Endometrial microvascular endothelial cells (primary cell): ENCODE measurements around the gene ATP13A2. TPM values are rescaled to one million over a fixed set of nuclear protein-coding genes. Genes with fewer than 3 reads are reported as not detected.
"Not testable (repeated sequence)": the region's sequence is repeated elsewhere in the genome, so short reads cannot be mapped to it uniquely, and the experiment has no call there.

Source experiments
- in situ Hi-C: cut with HindIII; loops from 2 replicates; pipeline ENCODE4 v1.10.0; 2017; ENCODE audit warnings: low sequenced_read_pairs, low pct_unique_long_range_greater_than_20kb; ENCODE audit errors: inconsistent ontology term
- total RNA-seq: library from RNA; depleted of rRNA; stranded (reverse); fragments of >200 nt; gene quantifications from one replicate; pipeline ENCODE4 v1.2.3, GENCODE V29; 2015; ENCODE audit errors: inconsistent ontology term

The ATP13A2 gene
- total RNA-seq, 1 donor from 2014 or later = 66.2 TPM

DNA sequence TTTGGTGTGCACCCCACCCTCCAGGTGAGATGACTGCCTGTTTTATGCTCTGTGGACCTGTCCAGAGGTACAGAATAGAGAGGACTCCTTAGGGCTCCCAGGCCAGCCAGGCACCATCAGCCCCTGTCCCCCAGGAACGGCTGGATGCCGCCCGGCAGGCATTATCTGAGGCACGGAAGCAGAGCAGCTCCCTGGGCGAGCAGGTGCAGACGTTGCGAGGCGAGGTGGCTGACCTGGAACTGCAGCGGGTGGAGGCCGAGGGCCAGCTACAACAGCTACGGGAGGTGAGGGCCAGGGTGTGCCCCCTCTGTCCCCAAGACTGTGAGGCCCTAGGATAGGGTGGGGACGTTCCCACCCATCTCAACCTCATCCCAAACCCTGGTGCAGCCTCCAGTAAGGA, 42.1 kb downstream of the ATP13A2 start:
- in situ Hi-C loops = no loop called here

DNA sequence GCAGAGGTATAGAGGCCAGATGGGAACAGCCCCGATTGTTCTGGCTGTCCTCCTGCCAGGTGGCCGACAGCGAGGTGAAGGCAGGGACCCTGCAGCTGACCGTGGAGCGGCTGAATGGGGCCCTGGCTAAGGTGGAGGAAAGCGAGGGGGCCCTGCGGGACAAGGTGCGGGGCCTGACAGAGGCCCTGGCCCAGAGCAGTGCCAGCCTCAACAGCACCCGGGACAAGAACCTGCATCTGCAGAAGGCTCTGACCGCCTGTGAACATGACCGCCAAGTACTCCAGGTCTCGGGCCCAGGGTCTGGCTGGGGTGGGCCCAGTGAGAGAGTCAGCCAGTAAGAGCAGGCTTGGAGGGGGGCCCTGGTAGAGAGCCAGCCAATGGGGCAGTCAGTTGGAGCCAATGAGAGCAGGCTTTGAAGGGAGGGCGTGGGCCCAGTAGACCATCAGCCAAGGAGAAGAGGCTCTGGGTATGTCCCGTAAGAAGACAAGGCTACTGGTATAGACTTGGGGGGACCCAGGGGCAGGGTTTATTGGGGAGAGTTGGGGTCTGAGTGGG, 42.6 kb downstream of the ATP13A2 start:
- in situ Hi-C loops = no loop called here

DNA sequence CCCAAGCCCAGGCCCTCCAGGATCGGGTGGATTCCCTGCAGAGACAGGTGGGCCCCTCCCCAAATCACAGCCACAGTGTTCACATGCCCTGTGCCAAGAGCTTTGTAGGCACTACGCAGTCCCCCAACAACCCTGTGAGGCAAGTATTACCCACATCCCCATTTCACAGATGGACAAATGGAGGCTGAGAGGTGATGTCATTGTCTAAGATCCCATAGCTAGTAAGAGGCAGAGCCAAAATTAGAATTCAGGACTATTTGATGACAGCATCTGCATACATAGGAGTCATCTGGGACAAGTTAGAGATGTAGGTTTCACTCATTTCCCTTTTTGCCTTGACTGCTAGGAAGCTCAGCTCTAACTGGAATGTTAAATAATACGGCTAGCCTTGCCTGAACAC, 43.4 kb downstream of the ATP13A2 start:
- in situ Hi-C loops = no loop called here

DNA sequence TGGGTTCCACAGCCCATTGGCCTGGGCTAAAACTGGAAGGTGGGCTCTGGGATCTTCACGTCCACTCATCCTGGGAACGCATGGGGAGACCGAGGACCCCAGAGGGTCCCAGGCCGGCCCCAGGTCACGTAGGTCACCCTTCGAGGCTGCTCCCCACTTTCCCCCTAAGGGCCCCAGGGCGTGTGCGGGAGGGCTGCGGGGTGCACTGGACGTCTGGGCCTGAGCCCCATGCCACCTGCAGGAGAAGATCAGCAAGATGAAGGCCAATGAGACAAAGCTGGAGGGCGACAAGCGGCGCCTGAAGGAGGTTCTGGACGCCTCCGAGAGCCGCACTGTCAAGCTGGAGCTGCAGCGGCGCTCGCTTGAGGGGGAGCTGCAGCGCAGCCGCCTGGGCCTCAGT, 43.8 kb downstream of the ATP13A2 start:
- in situ Hi-C loops = no loop called here

DNA sequence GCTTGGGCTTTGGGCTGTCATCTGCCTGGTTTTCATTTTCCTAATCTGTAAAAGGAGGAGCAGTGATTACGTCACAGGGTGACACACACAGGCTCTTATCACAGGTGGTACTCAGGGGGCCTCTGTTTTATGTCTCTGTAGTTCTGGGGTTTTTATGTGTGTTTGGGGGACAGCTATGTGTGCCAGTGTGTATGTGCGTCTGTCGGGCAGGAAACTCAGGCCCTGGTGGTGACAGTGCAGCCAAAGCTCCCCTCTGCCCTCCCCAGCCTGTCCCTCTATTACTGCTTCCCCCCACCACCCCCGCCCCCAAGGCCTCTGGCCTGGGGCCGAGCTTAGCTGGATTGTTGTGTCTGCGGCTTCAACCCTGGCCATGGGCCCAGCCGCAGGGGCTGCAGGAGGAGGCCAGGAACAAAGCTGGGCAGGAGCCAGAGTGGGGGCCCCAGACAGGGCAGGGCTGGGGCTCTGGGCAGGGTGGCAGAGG, 44.6 kb downstream of the ATP13A2 start:
- in situ Hi-C loops = no loop called here

DNA sequence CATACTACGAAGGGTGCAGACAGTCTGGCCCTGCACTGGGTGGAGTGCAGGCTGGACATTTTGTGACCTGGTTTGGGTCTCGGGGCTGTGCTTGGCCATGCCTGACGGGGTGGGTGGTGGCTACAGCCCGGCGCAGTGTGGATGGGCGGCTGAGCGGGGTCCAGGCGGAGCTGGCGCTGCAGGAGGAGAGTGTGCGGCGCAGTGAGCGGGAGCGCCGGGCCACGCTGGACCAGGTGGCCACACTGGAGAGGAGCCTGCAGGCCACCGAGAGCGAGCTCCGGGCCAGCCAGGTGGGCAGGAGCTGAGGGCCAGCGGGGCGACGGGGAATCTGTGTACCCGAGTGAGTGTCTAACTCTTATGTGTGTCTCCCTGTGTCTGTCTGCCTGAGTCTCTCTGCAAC, 45.4 kb downstream of the ATP13A2 start:
- in situ Hi-C loops = no loop called here

DNA sequence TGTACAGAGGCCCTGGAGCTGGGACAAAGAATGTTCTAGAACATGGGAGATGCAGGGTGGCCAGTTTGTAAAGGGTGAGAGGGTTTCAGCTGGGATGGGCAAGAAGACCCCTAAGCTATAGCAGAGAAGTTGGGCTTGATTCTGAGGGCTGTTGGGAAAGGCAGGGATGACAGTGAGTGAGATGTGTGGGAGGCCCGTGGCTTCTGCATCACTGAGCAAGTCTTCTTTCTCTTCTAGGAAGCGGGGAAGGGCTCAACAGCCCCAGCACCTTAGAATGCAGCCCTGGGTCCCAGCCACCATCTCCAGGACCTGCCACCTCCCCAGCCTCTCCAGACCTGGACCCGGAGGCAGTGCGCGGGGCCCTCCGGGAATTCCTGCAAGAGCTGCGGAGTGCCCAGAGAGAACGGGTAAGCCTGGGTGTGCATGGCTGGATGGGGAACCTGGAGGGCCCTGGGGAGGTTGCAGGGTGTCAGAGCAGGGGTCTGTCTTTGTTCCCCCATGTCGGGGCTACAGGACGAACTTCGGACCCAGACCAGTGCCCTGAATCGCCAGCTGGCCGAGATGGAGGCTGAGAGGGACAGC, 46.2 kb downstream of the ATP13A2 start:
- in situ Hi-C loops = no loop called here

DNA sequence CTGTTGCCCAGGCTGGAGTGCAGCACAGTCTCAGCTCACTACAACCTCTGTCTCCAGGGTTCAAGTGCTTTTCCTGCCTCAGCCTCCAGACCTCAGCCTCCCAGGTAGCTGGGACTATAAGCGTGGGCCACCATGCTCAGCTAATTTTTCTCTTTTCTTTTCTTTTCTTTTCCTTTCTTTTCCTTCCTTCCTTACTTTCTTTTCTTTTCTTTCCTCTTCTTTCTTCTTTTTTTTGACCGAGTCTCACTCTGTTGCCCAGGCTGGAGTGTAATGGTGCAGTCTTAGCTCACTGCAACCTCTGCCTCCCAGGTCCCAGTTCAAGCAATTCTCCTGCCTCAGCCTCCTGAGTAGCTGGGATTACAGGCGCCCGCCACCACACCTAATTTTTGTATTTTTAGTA, 47.6 kb downstream of the ATP13A2 start:
- in situ Hi-C loops = not testable (repeated sequence)

DNA sequence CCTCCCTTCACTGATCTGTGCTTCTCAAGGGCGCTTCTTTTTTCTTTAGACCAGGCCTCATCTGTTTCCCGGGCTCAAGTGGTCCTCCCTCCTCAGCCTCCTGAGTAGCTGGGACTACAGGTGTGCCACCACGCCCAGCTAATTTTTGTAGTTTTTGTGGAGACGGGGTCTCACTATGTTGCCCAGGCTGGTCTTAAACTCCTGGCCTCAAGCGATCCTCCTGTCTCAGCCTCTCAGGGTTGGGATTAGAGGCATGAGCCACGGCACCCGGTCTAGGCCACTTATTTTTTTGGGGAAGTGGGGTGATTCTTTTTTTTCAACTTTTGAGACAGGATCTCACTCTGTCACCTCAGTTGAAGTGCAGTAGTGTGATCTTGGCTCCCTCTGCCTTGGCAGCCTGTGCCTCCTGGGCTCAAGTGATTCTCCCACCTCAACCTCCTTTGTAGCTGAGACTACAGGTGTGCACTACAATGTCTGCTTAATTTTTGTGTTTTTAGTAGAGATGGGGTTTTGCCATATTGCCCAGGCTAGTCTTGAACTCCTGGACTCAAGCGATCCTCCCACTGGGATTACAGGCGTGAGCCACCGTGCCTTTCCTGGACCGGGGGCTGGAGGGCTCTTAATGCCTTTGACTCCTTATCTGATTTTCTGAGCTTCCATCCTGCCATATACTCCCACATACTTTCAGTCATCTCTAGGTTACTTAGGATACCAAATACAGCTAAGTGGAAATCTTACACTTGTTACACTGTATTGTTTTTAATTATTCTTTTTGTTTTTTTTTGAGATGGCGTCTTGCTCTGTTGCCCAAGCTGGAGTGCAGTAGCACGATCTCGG, 50.2 kb downstream of the ATP13A2 start:
- in situ Hi-C loops = no loop called here

DNA sequence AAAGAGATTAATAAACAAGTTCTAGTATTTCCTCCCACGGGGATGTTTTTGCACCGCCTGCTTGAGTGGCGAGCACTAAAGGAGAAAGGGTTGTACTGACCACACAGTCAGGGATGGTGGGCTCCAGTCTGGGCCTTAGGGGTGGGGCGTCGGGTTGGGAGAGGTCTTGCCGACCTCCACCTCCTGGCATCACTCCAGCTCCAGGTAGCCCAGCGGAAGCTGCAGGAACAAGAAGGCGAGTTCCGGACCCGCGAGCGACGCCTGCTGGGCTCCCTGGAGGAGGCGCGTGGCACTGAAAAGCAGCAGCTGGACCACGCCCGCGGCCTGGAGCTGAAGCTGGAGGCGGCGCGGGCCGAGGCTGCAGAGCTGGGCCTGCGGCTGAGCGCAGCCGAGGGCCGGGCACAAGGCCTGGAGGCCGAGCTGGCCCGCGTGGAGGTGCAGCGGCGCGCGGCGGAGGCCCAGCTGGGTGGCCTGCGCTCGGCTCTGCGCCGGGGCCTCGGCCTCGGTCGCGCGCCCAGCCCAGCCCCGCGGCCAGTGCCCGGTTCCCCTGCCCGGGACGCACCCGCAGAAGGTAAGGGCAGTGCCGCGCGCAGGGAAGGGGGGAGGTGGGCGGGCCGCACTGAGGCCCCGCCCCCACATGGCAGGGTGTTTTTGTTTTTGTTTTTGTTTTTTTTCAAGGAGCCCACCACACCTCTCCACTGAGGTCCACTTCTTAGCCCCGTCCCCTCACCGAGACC, 51.0 kb downstream of the ATP13A2 start:
- in situ Hi-C loops = no loop called here

DNA sequence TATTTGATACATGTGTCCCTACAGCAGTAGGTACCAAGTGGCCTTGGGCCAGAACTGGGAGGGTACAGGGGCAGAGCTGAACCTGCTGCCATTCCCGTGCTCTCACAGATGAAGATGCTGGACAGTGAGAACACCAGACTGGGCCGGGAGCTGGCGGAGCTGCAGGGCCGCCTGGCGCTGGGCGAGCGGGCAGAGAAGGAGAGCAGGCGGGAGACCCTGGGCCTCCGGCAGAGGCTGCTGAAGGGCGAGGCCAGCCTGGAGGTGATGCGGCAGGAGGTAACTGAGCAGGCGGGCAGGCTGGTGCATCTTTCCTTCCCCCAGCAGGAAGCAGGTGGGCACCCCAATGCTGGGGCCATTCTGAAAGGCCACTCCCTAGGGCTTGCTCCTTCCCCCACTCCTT, 53.3 kb downstream of the ATP13A2 start:
- in situ Hi-C loops = no loop called here

DNA sequence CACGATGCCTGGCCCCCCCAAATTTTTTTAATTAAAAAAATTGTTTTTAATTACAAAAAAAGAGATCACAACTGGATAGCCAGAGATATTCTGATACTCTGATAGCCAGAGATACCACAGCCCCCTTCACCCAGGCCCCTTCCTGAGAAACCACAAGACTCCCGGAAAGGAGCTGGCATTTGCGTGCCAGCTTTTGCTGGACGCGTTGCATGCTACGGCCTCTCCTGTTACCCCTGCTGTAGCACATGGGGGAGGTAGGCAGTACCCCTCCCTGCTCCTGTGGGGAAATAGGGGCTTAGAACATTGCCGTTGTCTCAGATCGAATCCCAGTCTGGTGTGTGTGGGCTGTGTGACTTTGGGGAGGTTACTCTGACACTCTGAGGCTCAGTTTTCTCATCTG, 54.0 kb downstream of the ATP13A2 start:
- in situ Hi-C loops = no loop called here

DNA sequence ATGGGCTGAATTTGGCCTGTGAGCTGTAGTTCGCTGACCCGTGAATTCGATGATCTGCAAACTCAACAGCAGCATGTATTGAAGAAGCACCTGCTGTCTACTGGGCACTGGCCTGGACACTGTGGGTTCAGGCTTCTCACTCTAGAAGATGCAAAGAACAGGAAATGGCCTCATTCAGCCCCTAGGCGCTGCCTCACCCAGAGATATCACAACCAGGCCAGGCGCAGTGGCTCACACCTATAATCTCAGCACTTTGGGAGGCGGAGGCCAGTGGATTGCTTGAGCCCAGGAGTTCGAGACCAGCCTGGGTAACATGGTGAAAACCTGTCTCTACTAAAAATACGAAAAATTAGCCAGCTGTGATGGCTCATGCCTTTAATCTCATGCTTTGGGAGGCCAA, 55.0 kb downstream of the ATP13A2 start:
- in situ Hi-C loops = no loop called here

DNA sequence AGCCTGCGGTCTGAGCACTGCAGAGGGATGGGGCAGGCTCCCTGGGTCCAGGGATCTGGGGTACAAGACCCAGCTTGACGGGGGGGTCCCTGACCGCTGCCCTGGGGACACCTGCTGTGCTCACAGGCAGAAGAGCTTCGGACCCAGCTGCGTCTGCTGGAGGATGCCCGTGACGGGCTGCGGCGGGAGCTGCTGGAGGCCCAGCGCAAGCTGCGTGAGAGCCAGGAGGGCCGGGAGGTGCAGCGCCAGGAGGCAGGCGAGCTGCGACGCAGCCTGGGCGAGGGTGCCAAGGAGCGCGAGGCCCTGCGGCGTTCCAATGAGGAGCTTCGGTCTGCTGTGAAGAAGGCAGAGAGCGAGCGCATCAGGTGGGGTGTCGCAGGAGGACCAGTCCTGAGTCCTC, 56.5 kb downstream of the ATP13A2 start:
- in situ Hi-C loops = no loop called here

DNA sequence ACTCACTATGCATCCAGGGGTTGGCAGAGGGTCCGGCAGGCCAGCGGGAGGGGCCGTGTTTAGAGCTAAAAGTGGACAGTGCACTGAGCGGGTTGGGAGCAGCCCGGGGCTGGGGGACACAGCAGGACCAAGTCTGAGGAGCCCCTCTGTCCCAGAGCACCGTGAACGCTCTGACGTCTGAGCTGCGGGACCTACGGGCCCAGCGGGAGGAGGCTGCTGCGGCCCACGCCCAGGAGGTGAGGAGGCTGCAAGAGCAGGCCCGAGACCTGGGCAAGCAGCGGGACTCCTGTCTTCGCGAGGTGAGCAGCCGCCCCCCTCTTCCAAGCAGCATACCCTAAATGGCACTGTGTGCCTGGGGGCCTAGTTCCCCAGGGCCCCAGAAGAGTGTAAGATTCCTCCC, 57.1 kb downstream of the ATP13A2 start:
- in situ Hi-C loops = no loop called here

DNA sequence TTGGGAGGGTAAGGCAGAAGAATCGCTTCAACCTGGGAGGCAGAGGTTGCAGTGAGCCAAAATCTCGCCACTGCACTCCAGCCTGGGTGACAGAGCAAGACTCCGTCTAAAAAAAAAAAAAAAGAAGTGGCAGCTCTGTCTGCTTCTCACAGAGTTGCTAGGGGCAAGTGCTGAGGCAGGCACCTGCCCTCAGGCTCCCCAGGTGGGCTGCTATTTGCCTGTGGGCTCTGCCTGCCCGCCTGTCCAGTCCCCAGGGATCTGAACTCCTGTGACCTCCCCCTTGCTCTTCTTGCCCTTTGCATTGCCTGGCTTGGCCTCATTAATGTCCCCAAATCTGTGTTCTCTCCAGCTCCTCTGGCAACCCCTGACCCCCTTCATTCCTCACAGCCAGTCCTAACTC, 59.4 kb downstream of the ATP13A2 start:
- in situ Hi-C loops = not testable (repeated sequence)

DNA sequence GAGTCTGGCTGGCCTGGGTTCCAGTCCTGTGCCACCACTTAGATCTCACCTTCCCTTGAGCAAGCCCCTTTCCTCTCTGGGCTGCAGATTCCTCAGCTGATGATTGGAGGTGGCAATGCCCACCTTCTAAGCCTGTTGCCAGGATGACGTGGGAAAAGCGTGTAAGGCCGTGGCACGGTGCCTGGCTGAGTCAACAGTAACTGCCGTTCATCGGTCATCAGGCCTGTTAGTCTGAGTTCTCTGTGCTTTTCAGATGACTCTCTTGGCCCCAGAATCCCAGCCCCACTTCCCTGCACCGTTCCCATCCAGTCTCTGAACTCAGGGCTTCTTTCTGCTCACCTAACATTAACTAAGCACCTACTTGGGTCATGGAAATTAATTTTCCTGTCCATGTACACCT, 62.7 kb downstream of the ATP13A2 start:
- in situ Hi-C loops = not testable (repeated sequence)

DNA sequence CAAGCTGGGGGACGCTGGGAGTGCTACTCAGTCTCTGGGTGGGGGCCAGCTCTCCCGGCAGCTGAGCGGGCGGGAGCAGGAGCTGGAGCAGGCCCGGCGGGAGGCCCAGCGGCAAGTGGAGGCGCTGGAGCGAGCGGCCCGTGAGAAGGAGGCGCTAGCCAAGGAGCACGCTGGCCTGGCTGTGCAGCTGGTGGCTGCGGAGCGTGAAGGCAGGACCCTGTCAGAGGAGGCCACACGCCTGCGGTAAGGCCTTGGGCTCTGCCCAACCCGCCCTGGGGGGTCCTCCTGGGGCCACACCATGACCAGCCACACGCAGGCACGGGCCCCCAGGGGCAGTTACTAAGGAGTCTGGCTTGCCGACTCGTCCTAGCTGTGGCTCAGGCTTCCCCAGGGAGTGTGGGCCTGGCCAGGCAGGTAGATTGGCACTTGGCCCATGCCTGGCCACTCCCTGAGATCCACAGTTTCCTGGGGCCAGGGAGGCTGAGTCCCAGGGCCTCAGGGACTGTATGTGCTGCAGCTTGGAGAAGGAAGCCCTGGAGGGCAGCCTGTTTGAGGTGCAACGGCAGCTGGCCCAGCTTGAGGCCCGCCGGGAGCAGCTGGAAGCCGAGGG, 63.3 kb downstream of the ATP13A2 start:
- in situ Hi-C loops = not testable (repeated sequence)

DNA sequence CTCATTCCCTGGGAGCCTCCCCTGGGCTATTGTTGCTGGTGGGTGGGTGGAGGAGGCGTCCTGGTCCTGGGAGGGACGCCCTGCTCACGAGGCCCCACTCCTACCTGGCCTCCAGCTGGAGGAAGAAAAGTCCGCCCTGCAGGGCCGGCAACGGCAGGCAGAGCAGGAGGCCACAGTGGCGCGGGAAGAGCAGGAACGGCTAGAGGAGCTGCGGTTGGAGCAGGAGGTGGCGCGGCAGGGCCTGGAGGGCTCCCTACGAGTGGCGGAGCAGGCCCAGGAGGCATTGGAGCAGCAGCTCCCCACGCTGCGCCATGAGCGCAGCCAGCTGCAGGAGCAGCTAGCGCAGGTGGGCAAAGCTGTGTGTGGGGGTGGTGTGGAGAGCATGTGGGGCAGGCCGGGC, 65.1 kb downstream of the ATP13A2 start:
- in situ Hi-C loops = no loop called here
